ENCODE measurements around the gene NSUN4.

NSUN4 gene

GRCh38 chr1:46303038-46303871 lies 37.4 kb upstream of the NSUN4 start, which contains the start of the genes LRRC41 and UQCRH:
LRRC41 (minus strand) TSS chr1:46303616; CDS start chr1:46303322, 294 bp downstream.
UQCRH (plus strand) TSS chr1:46303698; CDS start chr1:46303767, 69 bp downstream.
- TF ChIP-seq CTCF (IDR thresholded peaks at IDR 0.05): no peak; the same call in 1 of the 2 replicates

GRCh38 chr1:46303872-46304326 lies 36.7 kb upstream of the NSUN4 start:
- no peak for TF ChIP-seq CTCF (IDR thresholded peaks at IDR 0.05)

DNA sequence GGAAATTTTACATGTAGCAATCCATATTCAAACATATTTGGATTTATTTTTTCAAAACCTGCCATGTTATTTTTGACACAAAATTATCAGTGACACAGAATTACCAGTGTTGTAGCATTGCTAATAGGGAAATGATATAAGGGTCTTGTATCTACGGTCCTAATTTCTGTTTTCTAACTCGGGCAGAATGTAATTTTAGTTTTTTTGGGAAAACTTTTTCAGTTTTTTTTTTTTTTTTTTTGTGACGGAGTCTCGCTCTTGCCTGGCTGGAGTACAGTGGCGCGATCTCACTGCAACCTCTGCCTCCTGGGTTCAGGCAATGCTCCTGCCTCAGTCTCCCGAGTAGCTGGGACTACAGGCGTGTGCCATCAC lies 34.5 kb upstream of the NSUN4 start:
- TF ChIP-seq CTCF (IDR thresholded peaks at IDR 0.05): no peak

DNA sequence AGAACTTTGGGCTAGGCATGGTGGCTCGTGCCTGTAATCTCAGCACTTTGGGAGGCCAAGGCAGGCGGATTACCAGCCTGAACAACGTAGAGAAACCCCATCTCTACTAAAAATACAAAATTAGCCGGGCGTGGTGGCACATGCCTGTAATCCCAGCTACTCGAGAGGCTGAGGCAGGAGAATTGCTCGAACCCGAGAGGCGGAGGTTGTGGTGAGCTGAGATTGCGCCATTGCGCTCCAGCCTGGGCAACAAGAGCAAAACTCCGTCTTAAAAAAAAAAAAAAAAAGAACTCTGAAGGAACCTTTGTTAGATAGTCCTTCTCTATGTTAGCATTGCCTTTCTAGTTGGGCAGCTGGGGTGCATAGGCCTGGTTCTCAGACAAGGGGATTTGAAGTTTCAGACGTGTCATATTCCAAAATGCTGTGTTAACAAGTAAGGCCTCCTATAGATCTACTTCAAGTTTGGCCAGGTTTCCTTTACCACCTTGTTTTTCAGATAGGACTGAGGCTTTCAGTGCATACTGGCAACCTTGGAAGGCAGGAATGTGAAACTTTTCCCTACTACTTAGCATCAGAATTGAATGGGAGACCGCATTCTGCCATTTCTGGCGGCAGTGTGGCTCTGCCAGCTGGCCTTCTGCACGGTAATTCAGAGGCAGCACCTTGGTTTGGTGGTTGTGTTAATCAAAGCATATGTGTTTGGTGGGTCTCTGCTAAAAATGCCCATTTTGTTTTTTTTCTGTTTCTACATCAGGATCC lies 31.0 kb upstream of the NSUN4 start:
- TF ChIP-seq CTCF (IDR thresholded peaks at IDR 0.05): no peak

DNA sequence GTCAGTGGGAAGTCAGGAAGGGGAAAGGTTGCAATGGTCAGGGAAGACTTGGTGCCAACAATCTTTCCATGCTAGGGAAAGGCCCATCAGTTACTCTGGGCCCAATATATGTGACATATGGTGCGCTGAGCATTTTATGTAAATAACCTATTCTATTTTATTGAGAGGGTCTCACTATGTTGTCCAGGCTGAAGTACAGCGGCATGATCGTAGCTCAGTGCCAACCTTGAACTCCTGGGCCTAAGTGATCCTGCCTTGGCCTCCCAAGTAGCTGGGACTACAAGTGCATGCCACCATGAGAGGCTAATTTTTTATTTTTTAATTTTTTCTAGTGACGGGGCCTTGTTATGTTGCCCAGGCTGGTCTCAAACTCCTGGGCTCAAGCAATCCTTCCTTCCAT lies 30.3 kb upstream of the NSUN4 start:
- no peak for TF ChIP-seq CTCF (IDR thresholded peaks at IDR 0.05)

DNA sequence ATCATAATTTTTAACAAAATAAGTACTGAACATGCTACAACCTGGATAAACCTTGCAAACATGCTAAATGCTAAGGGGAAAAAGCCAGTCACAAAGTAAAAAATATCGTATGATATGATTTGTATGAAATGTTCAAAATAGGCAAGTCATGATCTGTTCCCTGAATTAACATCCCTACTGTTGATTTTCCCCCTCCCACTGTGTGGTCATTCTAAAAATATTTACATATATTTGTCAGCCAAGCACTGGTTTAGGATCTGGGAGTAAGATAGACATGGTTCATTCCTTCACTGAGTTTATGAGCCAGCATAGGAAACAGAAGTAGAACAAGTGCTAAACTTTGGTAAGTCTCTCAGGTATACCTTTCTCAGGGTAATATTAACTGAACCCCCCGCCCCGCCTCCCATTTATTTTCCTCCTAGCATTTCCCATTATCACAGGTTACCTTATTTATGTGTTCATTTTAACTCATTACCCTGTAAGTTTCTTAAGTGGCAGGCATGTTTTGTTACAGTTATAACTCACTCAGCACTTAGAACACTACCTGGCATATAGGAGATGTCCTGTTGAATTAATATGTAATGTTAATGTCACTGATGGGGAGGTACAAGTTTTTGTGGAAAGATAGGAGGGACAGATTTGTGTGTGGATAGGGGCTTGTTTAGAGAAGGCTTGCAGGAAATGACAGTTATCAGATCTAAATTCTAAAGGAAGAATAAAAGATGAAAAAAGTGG lies 24.8 kb upstream of the NSUN4 start:
- no peak for TF ChIP-seq CTCF (IDR thresholded peaks at IDR 0.05)

GRCh38 chr1:46317323-46317722 lies 23.3 kb upstream of the NSUN4 start:
- no peak for TF ChIP-seq CTCF (IDR thresholded peaks at IDR 0.05)

All from LNCAP (cell line).